A549 (cell line): Measurements from ENCODE around the gene SPATA1. TPM values are rescaled to one million over a fixed set of nuclear protein-coding genes. Genes with fewer than 3 reads are reported as not detected.

Source experiments
- ATAC-seq, 2 experiments: fragments of 200-7000 bp in 1 of 2; fragments of >200 bp in 1 of 2; cut with Nextera tagmentation in 1 of 2; cut with Tn5 transposase in 1 of 2; 3 replicates each; pipeline versions ENCODE4 v1.8.0 to v1.9.1; 2018 to 2020; ENCODE audit warnings: mild to moderate bottlenecking in 1 of 2, moderate library complexity in 1 of 2
- CTCF ChIA-PET: fragments of 300-600 bp; sonication (Branson Sonifier 250); formaldehyde crosslinking; extraction: SDS; loops from one replicate; lab custom pipeline; 2021; ENCODE audit warnings: antibody characterized with exemption, inconsistent platforms; lab: Yijun Ruan, JAX
- POLR2A ChIA-PET: fragments of 350-600 bp; formaldehyde crosslinking; extraction: SDS; loops from one replicate; lab custom pipeline; 2021; ENCODE audit warnings: antibody characterized with exemption, inconsistent platforms; lab: Yijun Ruan, JAX
- DNase-seq, 2 experiments: peaks; one replicate each; pipeline versions ENCODE4 v3.0.0 to v3.0.0-alpha.2; 2011 to 2016; ENCODE audit warnings: low read depth in 1 of 2, low spot score in 1 of 2
- FAIRE-seq: peaks from 2 replicates; lab custom pipeline; 2011; peaks lifted over from hg19 to GRCh38; lab: Jason Lieb, UNC
- H3K27ac ChIP-seq, 2 experiments: fragments of >200 bp; sonication (Bioruptor Twin); formaldehyde crosslinking; 3 replicates each; pipeline ENCODE4 v1.5.1; 2016 to 2017
- H3K4me1 ChIP-seq: fragments of >200 bp; sonication (Bioruptor Twin); formaldehyde crosslinking; 3 replicates; pipeline ENCODE4 v1.6.1; 2016
- H3K4me2 ChIP-seq: fragments of >200 bp; sonication (Bioruptor Twin); formaldehyde crosslinking; 3 replicates; pipeline ENCODE4 v1.6.1; 2016
- H3K4me3 ChIP-seq: fragments of >200 bp; sonication (Bioruptor Twin); formaldehyde crosslinking; 3 replicates; pipeline ENCODE4 v1.5.1; 2016
- H3K9me3 ChIP-seq: fragments of >200 bp; sonication (Bioruptor Twin); formaldehyde crosslinking; 3 replicates; pipeline ENCODE4 v1.6.1; 2016
- CBX8 ChIP-seq: fragments of 200-600 bp; sonication (generic); IDR thresholded peaks from 2 replicates; pipeline ENCODE4 v1.6.1; 2016
- CTCF ChIP-seq: fragments of >200 bp; sonication (Bioruptor Twin); formaldehyde crosslinking; IDR thresholded peaks from 3 replicates; pipeline ENCODE4 v1.5.1; 2016
- FOSB ChIP-seq: fragments of 250-450 bp; sonication (Bioruptor Pico); IDR thresholded peaks from 2 replicates; pipeline ENCODE4 v1.5.0; 2020; ENCODE audit warnings: mild to moderate bottlenecking, moderate library complexity
- FOXS1 ChIP-seq: fragments of 250-450 bp; sonication (Bioruptor Pico); IDR thresholded peaks from 2 replicates; pipeline ENCODE4 v1.5.0; 2020; ENCODE audit warnings: mild to moderate bottlenecking, moderate library complexity
- HDAC2 ChIP-seq: fragments of 200-600 bp; sonication (generic); IDR thresholded peaks from 2 replicates; pipeline ENCODE4 v1.6.1; 2016
- KDM5A ChIP-seq: fragments of 200-600 bp; sonication (generic); IDR thresholded peaks from 2 replicates; pipeline ENCODE4 v1.6.1; 2016; ENCODE audit warnings: antibody characterized with exemption, mild to moderate bottlenecking
- POLR2A ChIP-seq: IDR thresholded peaks from 2 replicates; pipeline ENCODE4 v1.6.1; 2012; ENCODE audit warnings: mild to moderate bottlenecking, low read length
- RARB ChIP-seq: fragments of 250-450 bp; sonication (Bioruptor Pico); IDR thresholded peaks from 2 replicates; pipeline ENCODE4 v1.8.0; 2021; ENCODE audit warnings: mild to moderate bottlenecking, moderate library complexity
- RCOR1 ChIP-seq: fragments of 150-350 bp; IDR thresholded peaks from 2 replicates; pipeline ENCODE4 v1.6.1; 2014; ENCODE audit warnings: antibody characterized with exemption, low read length, low read depth
- RFX5 ChIP-seq: fragments of 450-650 bp; IDR thresholded peaks from 2 replicates; pipeline ENCODE4 v1.7.1; 2014; ENCODE audit warnings: antibody characterized with exemption, mild to moderate bottlenecking, moderate library complexity
- USF2 ChIP-seq: fragments of 450-650 bp; IDR thresholded peaks from 2 replicates; pipeline ENCODE4 v1.6.1; 2014; ENCODE audit warnings: antibody characterized with exemption
- ZC3H11A ChIP-seq: fragments of 450-650 bp; IDR thresholded peaks from 2 replicates; pipeline ENCODE4 v1.6.1; 2014; ENCODE audit warnings: antibody characterized with exemption, mild to moderate bottlenecking
- WGBS: methylation state at CpG from one replicate; pipeline ENCODE4 v1.1.6; 2017; ENCODE audit errors: missing lambda C conversion rate; 5-methylcytosine and 5-hydroxymethylcytosine counted together
- polyA plus RNA-seq, 4 experiments: library from polyadenylated mRNA; depleted of rRNA in 3 of 4; stranded (reverse); fragments of >200 nt; fragmentation: RNase III in 1 of 4; extraction: RNeasy Plus Mini Kit Qiagen cat#74134 plus additional on column Dnase treatment in 1 of 4; gene quantifications; 2 replicates in 3 of 4; 3 replicates in 1 of 4; pipeline ENCODE4 v1.2.3, GENCODE V29; 2011 to 2017
- TF ChIP-seq, protein P1 (sequence below): IDR thresholded peaks from 2 replicates; pipeline ENCODE4 v1.6.1; 2012; ENCODE audit warnings: low read depth, borderline replicate concordance
- TF ChIP-seq, protein P2 (sequence below): fragments of 200-600 bp; sonication (generic); IDR thresholded peaks from 2 replicates; pipeline ENCODE4 v1.6.1; 2016; ENCODE audit warnings: antibody characterized with exemption, mild to moderate bottlenecking, moderate library complexity
- TF ChIP-seq, protein P3 (sequence below): fragments of 150-350 bp; IDR thresholded peaks from 2 replicates; pipeline ENCODE4 v1.6.1; 2014; ENCODE audit warnings: low read depth, mild to moderate bottlenecking, low read length
- TF ChIP-seq, protein P4 (sequence below): fragments of 250-450 bp; sonication (Bioruptor Pico); IDR thresholded peaks from 2 replicates; pipeline ENCODE4 v1.5.0; 2020; ENCODE audit warnings: low read depth, mild to moderate bottlenecking, moderate library complexity

Gene SPATA1
- polyA plus RNA-seq, 2 of the 4 experiments (the other 2 are of a cell fraction): 0.49 to 1.2 TPM

- TF ChIP-seq, protein P1, sequence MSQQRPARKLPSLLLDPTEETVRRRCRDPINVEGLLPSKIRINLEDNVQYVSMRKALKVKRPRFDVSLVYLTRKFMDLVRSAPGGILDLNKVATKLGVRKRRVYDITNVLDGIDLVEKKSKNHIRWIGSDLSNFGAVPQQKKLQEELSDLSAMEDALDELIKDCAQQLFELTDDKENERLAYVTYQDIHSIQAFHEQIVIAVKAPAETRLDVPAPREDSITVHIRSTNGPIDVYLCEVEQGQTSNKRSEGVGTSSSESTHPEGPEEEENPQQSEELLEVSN: no peak
- TF ChIP-seq FOSB (CRISPR knock-in tag) (no peak), CTCF (no peak), ZC3H11A (no peak), KDM5A (no peak), FOXS1 (CRISPR knock-in tag) (no peak), RARB (no peak), HDAC2 (no peak), USF2 (no peak), RFX5 (no peak), RCOR1 (no peak)
- TF ChIP-seq, protein P2, sequence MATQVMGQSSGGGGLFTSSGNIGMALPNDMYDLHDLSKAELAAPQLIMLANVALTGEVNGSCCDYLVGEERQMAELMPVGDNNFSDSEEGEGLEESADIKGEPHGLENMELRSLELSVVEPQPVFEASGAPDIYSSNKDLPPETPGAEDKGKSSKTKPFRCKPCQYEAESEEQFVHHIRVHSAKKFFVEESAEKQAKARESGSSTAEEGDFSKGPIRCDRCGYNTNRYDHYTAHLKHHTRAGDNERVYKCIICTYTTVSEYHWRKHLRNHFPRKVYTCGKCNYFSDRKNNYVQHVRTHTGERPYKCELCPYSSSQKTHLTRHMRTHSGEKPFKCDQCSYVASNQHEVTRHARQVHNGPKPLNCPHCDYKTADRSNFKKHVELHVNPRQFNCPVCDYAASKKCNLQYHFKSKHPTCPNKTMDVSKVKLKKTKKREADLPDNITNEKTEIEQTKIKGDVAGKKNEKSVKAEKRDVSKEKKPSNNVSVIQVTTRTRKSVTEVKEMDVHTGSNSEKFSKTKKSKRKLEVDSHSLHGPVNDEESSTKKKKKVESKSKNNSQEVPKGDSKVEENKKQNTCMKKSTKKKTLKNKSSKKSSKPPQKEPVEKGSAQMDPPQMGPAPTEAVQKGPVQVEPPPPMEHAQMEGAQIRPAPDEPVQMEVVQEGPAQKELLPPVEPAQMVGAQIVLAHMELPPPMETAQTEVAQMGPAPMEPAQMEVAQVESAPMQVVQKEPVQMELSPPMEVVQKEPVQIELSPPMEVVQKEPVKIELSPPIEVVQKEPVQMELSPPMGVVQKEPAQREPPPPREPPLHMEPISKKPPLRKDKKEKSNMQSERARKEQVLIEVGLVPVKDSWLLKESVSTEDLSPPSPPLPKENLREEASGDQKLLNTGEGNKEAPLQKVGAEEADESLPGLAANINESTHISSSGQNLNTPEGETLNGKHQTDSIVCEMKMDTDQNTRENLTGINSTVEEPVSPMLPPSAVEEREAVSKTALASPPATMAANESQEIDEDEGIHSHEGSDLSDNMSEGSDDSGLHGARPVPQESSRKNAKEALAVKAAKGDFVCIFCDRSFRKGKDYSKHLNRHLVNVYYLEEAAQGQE: no peak
- TF ChIP-seq, protein P3, sequence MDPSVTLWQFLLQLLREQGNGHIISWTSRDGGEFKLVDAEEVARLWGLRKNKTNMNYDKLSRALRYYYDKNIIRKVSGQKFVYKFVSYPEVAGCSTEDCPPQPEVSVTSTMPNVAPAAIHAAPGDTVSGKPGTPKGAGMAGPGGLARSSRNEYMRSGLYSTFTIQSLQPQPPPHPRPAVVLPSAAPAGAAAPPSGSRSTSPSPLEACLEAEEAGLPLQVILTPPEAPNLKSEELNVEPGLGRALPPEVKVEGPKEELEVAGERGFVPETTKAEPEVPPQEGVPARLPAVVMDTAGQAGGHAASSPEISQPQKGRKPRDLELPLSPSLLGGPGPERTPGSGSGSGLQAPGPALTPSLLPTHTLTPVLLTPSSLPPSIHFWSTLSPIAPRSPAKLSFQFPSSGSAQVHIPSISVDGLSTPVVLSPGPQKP: no peak
- ChIA-PET CTCF (no interaction called here), POLR2A (interaction anchor here (0.9 kb wide), 1 partner anchor 11 kb away, joined by 3 read pairs; no protein-coding TSS in a partner anchor)
- Histone ChIP-seq H3K4me3 (no peak overlapping the region), H3K27ac (no peak overlapping the region), H3K9me3 (no peaks in the 10 kb centered on the region), H3K4me1 (no peaks in the 10 kb centered on the region), H3K4me2 (no peak overlapping the region)
- FAIRE-seq (no peak), ATAC-seq (no peak), DNase-seq (no peak)
Measured at GRCh38 chr1:84467298-84467697, 38.9 kb upstream of the SPATA1 start.

DNA sequence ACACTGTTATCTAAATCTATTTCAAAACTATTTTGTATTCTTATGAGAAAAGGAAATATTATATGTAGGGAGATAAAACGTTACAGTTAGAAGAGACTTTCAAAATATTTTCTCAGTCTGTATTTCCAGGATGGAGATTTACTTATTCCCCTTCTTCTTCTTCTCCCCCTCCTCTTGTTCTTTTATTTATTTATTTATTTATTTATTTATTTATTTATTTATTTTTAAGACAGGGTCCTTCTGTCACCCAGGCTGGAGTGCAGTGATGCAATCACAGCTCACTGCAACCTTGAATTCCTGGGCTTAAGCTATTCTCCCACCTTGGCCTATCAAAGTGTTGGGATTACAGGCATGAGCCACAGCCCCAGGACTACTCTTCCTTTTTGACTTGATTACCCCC lies 30.0 kb upstream of the SPATA1 start:
- TF ChIP-seq RCOR1: no peak
- no peak for TF ChIP-seq CBX8
- no peak for TF ChIP-seq POLR2A
- TF ChIP-seq, protein P4, sequence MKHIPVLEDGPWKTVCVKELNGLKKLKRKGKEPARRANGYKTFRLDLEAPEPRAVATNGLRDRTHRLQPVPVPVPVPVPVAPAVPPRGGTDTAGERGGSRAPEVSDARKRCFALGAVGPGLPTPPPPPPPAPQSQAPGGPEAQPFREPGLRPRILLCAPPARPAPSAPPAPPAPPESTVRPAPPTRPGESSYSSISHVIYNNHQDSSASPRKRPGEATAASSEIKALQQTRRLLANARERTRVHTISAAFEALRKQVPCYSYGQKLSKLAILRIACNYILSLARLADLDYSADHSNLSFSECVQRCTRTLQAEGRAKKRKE (CRISPR knock-in tag): no peak
- peak; percentile 76 for TF ChIP-seq ZC3H11A
- Histone ChIP-seq H3K4me1 (peaks cover 12% of the 10 kb centered on the region), H3K4me3 (no peak overlapping the region), H3K27ac (no peak overlapping the region), H3K9me3 (peaks cover 11% of the 10 kb centered on the region), H3K4me2 (no peak overlapping the region)
- ATAC-seq (no peak), FAIRE-seq (no peak), DNase-seq (no peak)
- WGBS: 21% methylated on average over 1 of the region's 1 CpG
- CTCF ChIA-PET: no interaction called here
- POLR2A ChIA-PET: no interaction called here
